H54 (cell line): ENCODE data around the gene SLC25A45.

Experiments used
- DNase-seq: peaks from one replicate; pipeline ENCODE4 v3.0.0; 2011; ENCODE audit warnings: low spot score, mixed read lengths; ENCODE audit not compliant: insufficient read length
- FAIRE-seq: peaks from 3 replicates; lab custom pipeline; 2011; peaks lifted over from hg19 to GRCh38; lab: Jason Lieb, UNC
- POLR2A ChIP-seq: IDR thresholded peaks from 2 replicates; pipeline ENCODE4 v1.6.1; 2011; ENCODE audit warnings: low read depth, mild to moderate bottlenecking, low read length

SLC25A45 gene

DNA sequence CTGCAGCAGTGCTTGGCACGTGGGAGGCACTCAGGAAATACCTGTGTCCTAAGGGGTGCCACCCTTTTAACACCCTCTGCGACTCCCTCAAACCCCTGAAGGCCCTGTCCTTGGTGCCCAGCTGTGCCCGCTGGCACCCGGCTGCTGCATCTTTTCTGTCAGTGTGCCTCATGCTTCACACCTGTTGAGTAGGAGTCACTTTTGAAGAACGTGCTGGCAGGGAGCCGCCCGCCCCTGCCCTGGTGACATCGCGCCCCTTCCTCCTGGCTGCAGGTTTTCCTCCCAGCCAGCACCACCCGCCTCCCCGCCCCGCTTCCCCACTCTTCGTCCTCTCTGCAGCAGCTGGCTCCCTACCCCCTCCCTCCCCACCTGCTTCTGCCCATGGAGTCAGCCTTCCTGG lies 21.8 kb upstream of the SLC25A45 start:
- no peak for FAIRE-seq
- no peak for TF ChIP-seq POLR2A
- no peak for DNase-seq

DNA sequence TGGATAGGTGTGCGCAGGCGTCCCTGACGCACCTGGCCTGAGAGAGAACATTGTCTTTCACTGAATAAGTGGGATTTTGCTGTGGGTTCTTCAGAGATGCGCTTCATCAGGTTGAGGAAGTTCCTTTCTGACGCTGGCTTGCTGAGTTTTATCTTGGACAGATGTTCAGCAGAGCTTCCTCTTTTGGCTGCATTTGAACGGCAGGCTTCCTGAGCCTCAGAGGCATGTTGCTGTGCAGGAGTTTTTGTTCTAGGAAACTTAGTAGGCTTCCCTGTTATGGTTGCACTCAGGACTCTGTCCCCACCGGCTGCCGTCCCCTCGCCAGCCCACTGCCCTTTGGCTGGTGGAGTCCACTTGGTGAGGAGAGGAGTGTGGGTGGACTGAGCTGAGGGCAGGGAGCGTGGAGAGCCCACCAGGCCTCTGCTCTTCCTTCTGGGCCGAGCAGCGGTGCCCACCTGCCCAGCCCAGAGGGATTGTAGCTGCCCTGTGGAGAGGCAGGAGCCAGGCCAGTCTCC lies 21.2 kb upstream of the SLC25A45 start:
- DNase-seq (no peak), FAIRE-seq (no peak)
- no peak for TF ChIP-seq POLR2A

DNA sequence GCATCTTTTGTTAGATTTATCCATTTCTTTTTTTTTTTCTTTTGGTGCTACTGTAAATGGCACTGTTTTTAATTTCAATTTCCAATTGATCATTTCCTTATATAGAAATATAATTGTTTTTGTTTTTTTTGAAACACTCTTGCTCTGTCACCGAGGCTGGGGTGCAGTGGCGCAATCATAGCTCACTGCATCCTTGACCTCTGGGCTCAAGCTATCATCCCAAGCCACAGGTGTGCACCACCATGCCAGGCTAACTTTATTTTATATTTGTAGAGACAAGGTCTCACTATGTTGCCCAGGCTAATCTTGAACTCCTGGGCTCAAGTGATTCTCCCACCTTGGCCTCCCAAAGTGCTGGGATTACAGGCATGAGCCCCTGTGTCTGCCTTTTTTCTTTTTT lies 20.3 kb upstream of the SLC25A45 start:
- TF ChIP-seq POLR2A: no peak
- DNase-seq: no peak
- FAIRE-seq: no peak

DNA sequence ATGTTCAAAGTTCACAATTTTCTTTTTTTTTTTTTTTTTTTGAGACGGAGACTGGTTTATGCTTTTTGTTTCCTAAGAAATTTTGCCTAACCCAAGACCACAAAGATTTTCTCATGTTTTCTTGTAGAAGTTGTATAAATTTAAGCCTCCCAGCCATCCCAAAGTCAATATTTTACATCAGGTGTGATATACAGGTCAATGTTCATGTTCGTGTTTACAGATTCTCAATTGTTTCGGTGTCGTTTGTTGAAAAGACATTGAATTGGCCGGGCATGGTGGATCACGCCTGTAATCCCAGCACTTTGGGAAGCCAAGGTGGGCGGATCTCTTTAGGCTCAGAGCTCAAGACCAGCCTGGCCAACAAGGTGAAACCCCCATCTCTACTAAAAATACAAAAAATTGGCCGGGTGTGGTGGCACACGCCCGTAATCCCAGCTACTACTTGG lies 19.4 kb upstream of the SLC25A45 start:
- FAIRE-seq (no peak), DNase-seq (no peak)
- no peak for TF ChIP-seq POLR2A

DNA sequence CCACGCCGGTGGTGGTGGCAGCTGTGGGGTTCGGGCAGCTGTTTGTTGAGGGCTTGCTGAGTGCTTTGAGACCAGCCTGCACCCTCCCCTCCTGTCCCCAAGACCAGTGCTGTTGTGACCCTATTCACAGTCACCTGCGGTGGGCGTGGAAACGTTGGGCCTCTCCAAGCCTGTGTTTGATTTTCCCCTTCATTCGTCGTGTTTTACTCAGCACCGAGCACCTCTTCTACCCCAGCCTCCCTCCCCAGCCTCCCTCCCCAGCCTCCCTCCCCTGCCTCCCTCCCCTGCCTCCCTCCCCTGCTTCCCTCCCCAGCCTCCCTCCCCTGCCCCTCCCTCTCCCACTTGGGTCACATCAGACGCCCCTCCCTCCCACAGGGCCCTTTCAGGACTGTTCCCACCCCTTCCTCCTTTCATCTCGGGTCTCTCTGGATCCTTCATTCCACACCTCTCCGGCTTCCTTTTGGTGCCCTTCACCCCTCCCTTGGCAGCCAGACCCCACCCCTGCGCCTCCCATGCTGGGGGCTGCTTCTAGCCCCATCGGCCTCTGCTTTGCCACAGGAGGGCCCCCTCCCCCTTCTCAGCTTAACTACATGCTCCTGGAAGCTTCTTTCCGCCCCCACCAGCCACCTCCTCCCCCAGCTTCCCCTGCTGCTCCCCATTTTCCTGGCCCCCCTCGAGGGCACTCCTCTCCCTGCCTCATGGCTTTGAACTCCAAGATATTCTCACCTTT lies 18.8 kb upstream of the SLC25A45 start:
- no peak for TF ChIP-seq POLR2A
- DNase-seq (no peak), FAIRE-seq (no peak)

DNA sequence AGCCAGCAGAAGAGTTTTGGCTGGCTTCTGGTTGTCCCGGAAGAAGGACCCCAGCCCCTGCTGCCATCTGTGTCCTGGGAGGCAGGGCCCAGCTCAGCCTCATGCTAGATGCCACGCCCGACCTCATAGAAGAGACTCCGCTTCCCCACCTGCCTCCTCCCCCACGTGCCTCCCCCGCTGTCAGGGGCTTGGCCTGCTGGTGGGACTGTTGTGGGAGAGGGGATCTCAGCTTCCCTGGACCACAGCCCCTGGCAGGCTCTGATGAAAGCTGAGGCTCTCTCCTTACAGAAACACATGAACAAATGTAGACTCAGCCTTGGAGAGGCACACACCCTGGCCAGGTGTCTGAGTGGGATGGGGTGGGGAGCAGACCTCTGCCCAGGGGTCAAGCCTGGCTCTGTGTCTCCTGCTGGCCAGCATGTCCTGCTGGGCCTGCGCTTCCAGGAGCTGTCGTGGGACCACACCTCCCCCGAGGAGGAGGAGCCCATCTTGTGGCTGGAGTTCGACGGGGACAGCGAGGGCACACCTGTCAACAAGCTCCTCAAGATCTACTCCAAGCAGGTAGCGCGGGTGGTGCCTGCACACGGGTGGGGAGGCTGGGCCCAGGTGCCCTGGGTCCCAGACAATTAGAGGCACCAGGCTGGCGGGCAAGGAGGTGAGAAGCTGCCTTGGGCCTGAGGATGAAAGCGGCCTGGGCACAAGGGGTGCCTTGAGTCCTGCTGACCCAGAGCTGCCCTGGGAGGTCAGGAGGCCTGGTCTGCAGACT lies 18.0 kb upstream of the SLC25A45 start:
- no peak for DNase-seq
- FAIRE-seq: no peak
- no peak for TF ChIP-seq POLR2A

DNA sequence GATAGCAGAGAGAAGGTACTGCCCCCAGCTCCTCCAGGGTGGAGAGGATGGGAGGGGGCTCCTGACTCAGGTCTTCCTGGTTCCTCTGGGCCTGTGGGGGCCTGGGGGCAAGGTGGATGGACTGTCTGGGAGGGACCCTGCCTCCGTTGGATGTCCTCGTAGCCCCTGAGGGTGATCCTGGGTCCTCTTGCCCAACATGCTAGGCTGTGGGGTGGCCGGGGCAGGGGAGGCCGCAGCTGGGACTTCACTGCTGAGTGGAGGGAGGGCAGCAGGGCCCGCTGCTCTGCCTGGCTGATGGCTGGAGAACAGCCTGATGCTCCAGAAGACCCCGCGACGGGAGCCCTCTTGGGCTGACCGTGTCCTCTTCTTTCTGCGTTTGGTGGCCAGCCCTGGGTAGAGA lies 17.4 kb upstream of the SLC25A45 start:
- DNase-seq (no peak), FAIRE-seq (no peak)
- no peak for TF ChIP-seq POLR2A

DNA sequence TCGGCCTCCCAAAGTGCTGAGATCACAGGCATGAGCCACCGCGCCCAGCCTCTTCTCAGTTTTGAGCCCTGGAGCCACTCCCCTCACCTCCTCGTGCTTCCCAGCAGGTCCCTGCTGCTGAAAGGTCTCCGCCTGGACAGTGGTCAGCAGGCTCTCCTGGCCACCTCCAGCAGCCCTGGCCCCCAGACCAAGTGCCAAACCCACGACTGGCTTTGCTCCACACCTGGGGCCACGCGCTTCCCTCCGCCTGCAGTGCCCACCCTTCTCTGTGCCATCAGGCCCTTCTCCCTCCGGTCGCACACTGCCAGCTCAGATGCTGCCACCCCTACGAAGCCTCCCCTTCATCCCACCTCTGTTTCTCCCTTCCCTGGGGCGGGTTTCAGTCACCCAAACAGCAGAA lies 16.8 kb upstream of the SLC25A45 start:
- no peak for FAIRE-seq
- no peak for DNase-seq
- TF ChIP-seq POLR2A: no peak

DNA sequence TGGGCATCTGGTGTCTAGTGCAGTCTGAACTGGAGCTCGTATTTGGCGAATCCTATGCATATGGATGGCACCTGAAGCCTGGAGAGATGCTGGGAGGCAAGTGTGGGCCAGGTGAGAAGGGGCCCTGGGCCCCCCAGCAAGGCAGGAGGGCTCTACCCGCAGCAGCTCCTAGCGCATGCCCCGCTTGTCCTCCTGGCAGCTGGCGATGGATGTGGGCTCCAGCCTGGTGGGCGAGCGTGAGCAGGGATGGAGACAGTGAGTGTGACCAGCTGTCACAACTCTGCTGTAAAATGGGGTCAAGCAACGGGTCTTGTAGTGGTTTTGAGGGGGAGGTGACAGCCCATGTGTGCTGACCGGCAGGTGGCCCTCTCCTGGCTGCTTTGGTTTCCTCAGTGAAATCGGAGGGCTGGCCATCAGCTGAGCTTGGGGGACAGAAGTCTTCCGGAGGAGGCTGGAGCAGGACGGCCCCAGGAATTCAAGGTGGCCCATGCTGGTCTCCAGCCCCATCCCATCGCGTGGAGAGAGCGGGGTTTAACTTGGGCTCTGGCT lies 16.0 kb upstream of the SLC25A45 start:
- DNase-seq (no peak), FAIRE-seq (no peak)
- TF ChIP-seq POLR2A: no peak

DNA sequence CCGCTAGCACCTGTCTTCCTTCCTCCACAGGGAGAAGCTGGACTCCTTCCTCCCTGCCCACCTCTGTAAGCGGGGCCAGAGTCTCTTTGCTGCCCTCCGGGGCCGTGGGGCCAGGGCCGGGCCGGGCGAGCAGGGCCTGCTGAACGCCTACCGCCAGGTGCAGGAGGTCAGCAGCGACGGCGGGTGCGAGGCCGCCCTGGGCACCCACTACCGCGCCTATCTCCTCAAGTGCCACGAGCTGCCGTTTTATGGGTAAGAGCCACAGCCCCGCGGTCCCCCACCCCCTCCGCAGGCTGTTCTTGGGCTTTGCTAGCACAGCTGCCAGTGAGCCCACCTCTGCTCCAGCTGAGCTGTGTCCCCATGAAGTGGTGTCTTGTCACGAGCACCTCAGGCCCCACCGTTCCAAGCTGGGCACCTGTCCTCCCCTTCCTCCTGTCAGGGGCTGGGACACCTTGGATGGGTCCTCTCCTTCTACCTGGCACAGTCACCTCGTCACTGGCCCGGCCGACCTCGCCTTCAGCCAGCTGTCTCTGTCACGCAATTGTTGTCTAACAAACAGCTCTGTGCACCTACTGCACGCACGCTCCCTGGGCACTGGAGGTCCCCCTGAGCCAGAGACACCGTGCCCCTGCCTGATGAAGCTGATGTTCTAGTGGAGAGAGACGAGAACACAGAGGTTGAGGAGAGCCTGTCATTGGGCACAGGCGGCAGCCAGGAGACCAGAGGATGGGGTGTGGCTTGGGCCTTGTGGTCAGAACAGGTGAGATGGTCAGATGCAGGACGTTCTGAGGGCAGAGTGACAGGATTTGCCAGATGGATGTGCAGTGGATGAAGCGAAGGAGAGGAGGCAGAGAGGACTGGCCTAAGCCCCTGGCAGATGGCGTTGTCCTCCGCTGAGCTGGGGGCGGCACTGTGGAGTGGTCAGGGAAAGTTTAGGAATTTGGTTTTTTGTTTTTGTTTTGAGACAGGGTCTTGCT lies 14.6 kb upstream of the SLC25A45 start:
- DNase-seq (no peak), FAIRE-seq (no peak)
- TF ChIP-seq POLR2A: no peak

DNA sequence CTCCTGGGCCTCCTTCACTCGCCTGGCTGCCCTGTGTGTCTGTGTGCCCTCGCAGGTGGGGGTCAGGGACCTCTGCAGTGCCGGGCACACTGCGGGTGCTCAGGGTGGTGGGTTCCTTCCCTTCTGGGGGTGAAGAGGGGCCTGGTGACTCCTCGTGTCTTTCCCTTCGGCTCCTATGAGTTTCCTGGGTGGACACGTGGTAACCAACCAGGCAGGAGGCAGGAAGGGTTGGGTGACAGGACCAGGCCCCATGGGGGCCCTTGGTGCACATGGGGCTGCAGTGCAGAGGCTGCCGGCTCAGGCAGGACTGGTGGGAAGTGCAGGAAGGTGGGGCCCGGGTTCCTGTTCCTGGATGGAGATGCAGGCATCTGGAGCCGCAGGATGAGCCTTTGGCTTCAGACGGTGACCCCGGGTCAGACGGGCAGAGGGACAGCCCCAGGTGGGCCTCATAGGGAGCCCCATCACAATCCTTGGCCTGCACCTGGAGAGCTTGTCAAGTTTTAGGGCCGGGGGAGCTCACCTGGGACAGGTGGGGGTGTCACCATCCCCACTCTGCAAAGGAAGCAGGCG lies 13.6 kb upstream of the SLC25A45 start:
- TF ChIP-seq POLR2A: no peak
- FAIRE-seq: no peak
- no peak for DNase-seq

DNA sequence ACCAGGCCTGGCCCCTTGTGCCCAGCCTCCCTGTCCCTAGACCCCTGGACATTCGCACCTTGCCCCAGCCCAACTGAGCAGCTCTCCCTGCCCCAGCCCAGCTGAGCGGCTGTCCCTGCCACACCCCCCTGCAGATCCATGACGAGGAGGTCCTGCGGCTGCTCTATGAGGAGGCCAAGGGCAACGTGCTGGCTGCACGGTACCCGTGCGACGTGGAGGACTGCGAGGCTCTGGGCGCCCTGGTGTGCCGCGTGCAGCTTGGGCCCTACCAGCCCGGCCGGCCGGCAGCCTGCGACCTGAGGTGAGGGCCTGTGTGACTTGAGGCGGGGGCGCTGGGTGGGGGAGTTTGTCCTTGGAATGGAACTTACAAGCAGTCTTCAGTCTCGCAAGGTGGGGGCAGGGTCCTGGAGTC lies 11.7 kb upstream of the SLC25A45 start:
- DNase-seq: no peak
- no peak for FAIRE-seq
- TF ChIP-seq POLR2A: no peak

DNA sequence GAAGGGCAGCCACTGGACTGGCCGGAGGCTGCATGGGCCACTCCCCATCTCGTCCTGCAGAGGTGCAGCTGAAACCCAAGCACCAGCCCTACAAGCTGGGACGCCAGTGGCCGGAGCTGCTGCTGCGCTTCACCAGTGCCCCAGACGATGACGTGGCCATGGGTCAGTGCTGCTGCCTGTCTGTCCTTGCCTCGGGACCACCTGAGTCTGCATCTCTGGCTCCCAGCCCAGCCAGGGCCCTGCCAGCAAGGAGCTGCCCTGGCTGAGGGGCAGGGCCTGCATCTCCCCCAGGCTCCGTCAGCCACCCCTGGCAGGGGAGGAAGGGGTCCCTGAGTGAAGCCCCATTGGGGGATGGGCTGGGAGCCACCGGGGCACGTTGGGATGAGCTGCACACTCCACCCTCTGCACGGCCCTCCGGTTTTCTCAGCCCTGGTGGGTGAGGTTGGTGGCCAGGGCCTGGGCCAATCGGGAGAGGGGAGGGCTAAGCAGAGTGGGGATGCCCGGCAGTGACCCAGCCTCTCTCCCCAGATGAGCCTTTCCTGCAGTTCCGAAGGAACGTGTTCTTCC lies 11.2 kb upstream of the SLC25A45 start:
- FAIRE-seq (no peak), DNase-seq (no peak)
- TF ChIP-seq POLR2A: no peak

DNA sequence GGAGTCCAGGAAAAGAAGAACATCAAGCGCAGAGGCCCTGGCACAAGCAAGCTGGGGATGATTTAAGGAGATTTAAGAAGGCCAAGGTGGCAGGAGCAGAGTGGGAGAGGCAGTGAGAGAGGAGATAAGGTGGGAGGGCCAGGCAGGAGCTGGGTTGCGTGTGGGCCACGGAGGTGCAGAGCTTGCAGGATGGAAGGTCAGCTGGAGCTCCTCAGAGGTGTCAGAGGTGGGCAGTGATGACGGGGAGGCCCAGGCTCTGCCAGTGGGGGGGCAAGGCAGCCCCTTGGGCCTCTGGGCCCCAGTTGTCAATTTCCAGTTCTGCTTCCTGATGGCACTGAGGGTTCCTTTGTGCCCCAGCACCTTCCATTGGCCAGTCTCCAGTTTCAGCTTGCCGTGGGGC lies 10.5 kb upstream of the SLC25A45 start:
- no peak for TF ChIP-seq POLR2A
- no peak for DNase-seq
- FAIRE-seq: no peak
